A549 (cell line): ENCODE results near the gene TIMM50.

Source experiments
- BHLHE40 ChIP-seq: IDR thresholded peaks from 2 replicates; pipeline ENCODE4 v1.6.1; 2012; ENCODE audit warnings: low read depth, low read length, inconsistent platforms
- CEBPB ChIP-seq, 2 experiments: fragments of >200 bp in 1 of 2; sonication (Bioruptor Twin) in 1 of 2; formaldehyde crosslinking in 1 of 2; IDR thresholded peaks; 2 replicates each; pipeline ENCODE4 v1.6.1; 2012 to 2016
- CHD2 ChIP-seq: fragments of 150-350 bp; IDR thresholded peaks from 2 replicates; pipeline ENCODE4 v1.6.1; 2014; ENCODE audit warnings: low read length; ENCODE audit not compliant: partially characterized antibody
- CTCF ChIP-seq: fragments of >200 bp; sonication (Bioruptor Twin); formaldehyde crosslinking; IDR thresholded peaks from 3 replicates; pipeline ENCODE4 v1.5.1; 2016
- EP300 ChIP-seq, 2 experiments: fragments of >200 bp; sonication (Bioruptor Twin); formaldehyde crosslinking; IDR thresholded peaks; 2 replicates in 1 of 2; 3 replicates in 1 of 2; pipeline ENCODE4 v1.6.1; 2016 to 2017
- HES2 ChIP-seq: fragments of >200 bp; sonication (Bioruptor Twin); formaldehyde crosslinking; IDR thresholded peaks from 2 replicates; pipeline ENCODE4 v1.6.1; 2016
- HOXB13 ChIP-seq: fragments of 250-450 bp; sonication (Bioruptor Pico); IDR thresholded peaks from 2 replicates; pipeline ENCODE4 v1.5.0; 2020; ENCODE audit warnings: low read depth, mild to moderate bottlenecking, moderate library complexity
- JUN ChIP-seq, 2 experiments: fragments of >200 bp; sonication (Bioruptor Twin); formaldehyde crosslinking; IDR thresholded peaks; 2 replicates in 1 of 2; 3 replicates in 1 of 2; pipeline ENCODE4 v1.6.1; 2016 to 2017
- MAFK ChIP-seq: fragments of 450-650 bp; IDR thresholded peaks from 2 replicates; pipeline ENCODE4 v1.6.1; 2014; ENCODE audit not compliant: partially characterized antibody
- REST ChIP-seq: fragments of 200-600 bp; sonication (generic); IDR thresholded peaks from 2 replicates; pipeline ENCODE4 v1.6.1; 2016; ENCODE audit warnings: antibody characterized with exemption, mild to moderate bottlenecking, moderate library complexity
- RFX5 ChIP-seq: fragments of 450-650 bp; IDR thresholded peaks from 2 replicates; pipeline ENCODE4 v1.7.1; 2014; ENCODE audit warnings: antibody characterized with exemption, mild to moderate bottlenecking, moderate library complexity

GRCh38 chr19:39501340-39501739 is 20.7 kb downstream of the TIMM50 start:
- no peak for TF ChIP-seq CTCF
- TF ChIP-seq BHLHE40: no peak
- no peak for TF ChIP-seq JUN (IDR thresholded peaks at IDR 0.05)
- TF ChIP-seq REST: no peak
- no peak for TF ChIP-seq RFX5
- TF ChIP-seq MAFK: no peak
- TF ChIP-seq CHD2: no peak
- TF ChIP-seq EP300 (IDR thresholded peaks at IDR 0.05): no peak
- TF ChIP-seq CEBPB (IDR thresholded peaks at IDR 0.05): no peak
- no peak for TF ChIP-seq HES2
- TF ChIP-seq HOXB13 (CRISPR knock-in tag): no peak
